D721Med (cell line): ENCODE measurements around the gene MYMK.

Source experiments
- DNase-seq: peaks from one replicate; pipeline ENCODE4 v3.0.0; 2011; ENCODE audit warnings: low spot score; ENCODE audit not compliant: insufficient read length
- FAIRE-seq: peaks from 2 replicates; lab custom pipeline; 2011; peaks lifted over from hg19 to GRCh38; lab: Jason Lieb, UNC
- CTCF ChIP-seq: IDR thresholded peaks from 2 replicates; pipeline ENCODE4 v1.5.1; 2012; ENCODE audit warnings: mild to moderate bottlenecking, control low read depth; ENCODE audit not compliant: insufficient read depth; ENCODE audit errors: missing control alignments

MYMK gene

GRCh38 chr9:133508046-133508445 is 16.7 kb downstream of the MYMK start:
- TF ChIP-seq CTCF, result no peak
- no peak for DNase-seq
- FAIRE-seq, result no peak

GRCh38 chr9:133507246-133507965 is 17.4 kb downstream of the MYMK start:
- TF ChIP-seq CTCF, result no peak
- no peak for FAIRE-seq

GRCh38 chr9:133506653-133507038 is 18.1 kb downstream of the MYMK start:
- DNase-seq (no peak), FAIRE-seq (no peak)
- no peak for TF ChIP-seq CTCF

More at GRCh38 chr9:133507246-133507965, 17.4 kb downstream of the MYMK start:
- DNase-seq, result no peak

GRCh38 chr9:133505901-133506652 is 18.7 kb downstream of the MYMK start:
- TF ChIP-seq CTCF, result no peak
- DNase-seq (no peak), FAIRE-seq (no peak)

- no peak for FAIRE-seq
- TF ChIP-seq CTCF, result no peak
- no peak for DNase-seq
These were observed 19.5 kb downstream of the MYMK start for GRCh38 chr9:133505186-133505830.

GRCh38 chr9:133502112-133502511 is 22.6 kb downstream of the MYMK start:
- DNase-seq (no peak), FAIRE-seq (no peak)
- TF ChIP-seq CTCF, result no peak
